PC-9 (cell line): ENCODE data around the gene WFDC1. TPM values are rescaled to one million over a fixed set of nuclear protein-coding genes. Genes with fewer than 3 reads are reported as not detected.

Experiments
- BruUV-seq: library from RNA; stranded (reverse); fragments of 400-500 nt; replicated peaks from 2 replicates; lab custom pipeline; 2021; lab: Mats Ljungman, UMichigan
- CTCF ChIA-PET: fragments of 300-600 bp; sonication (Branson Sonifier 250); formaldehyde crosslinking; loops from one replicate; lab custom pipeline; 2022; ENCODE audit warnings: antibody characterized with exemption; lab: Charles Lee
- POLR2A ChIA-PET: fragments of 300-600 bp; sonication (Branson Sonifier 250); formaldehyde crosslinking; loops from one replicate; lab custom pipeline; 2022; ENCODE audit warnings: antibody characterized with exemption; ENCODE audit not compliant: unreplicated experiment; lab: Charles Lee
- DNase-seq, 2 experiments: peaks; one replicate each; pipeline versions ENCODE4 v3.0.0 to v3.0.0-alpha.2; 2015 to 2022; ENCODE audit warnings: mixed read lengths in 1 of 2
- H2AFZ ChIP-seq: fragments of 200-600 bp; sonication (generic); 2 replicates; pipeline ENCODE4 v1.8.1; 2017; ENCODE audit warnings: antibody characterized with exemption
- H3F3A ChIP-seq: fragments of 200-600 bp; sonication (generic); 2 replicates; pipeline ENCODE4 v1.8.1; 2017; ENCODE audit warnings: antibody characterized with exemption, mild to moderate bottlenecking, low read depth; ENCODE audit not compliant: insufficient read depth
- H3K27ac ChIP-seq: fragments of 200-600 bp; sonication (generic); 2 replicates; pipeline ENCODE4 v1.6.1; 2016; ENCODE audit warnings: mixed run types
- H3K27me3 ChIP-seq: fragments of 200-600 bp; sonication (generic); 2 replicates; pipeline ENCODE4 v1.6.1; 2016; ENCODE audit warnings: low read depth, mixed run types; ENCODE audit not compliant: insufficient read depth
- H3K36me3 ChIP-seq: fragments of 200-600 bp; sonication (generic); 2 replicates; pipeline ENCODE4 v1.6.1; 2016; ENCODE audit warnings: low read depth, mixed run types
- H3K4me1 ChIP-seq: fragments of 200-600 bp; sonication (generic); replicated peaks from 2 replicates; pipeline ENCODE4 v1.6.1; 2016; ENCODE audit warnings: mixed run types; ENCODE audit not compliant: insufficient read depth
- H3K4me2 ChIP-seq: fragments of 200-600 bp; sonication (generic); 2 replicates; pipeline ENCODE4 v1.6.1; 2017; ENCODE audit warnings: mixed run types
- H3K4me3 ChIP-seq: fragments of 200-600 bp; sonication (generic); 2 replicates; pipeline ENCODE4 v1.6.1; 2016; ENCODE audit warnings: mixed run types
- H3K79me2 ChIP-seq: fragments of 200-600 bp; sonication (generic); 2 replicates; pipeline ENCODE4 v1.6.1; 2017; ENCODE audit warnings: low read depth, mixed run types
- H3K9me2 ChIP-seq: fragments of 200-600 bp; sonication (generic); 2 replicates; pipeline ENCODE4 v1.8.1; 2017; ENCODE audit warnings: mild to moderate bottlenecking; ENCODE audit not compliant: insufficient read depth
- H3K9me3 ChIP-seq: fragments of 200-600 bp; sonication (generic); 2 replicates; pipeline ENCODE4 v1.8.1; 2016; ENCODE audit warnings: low read depth; ENCODE audit not compliant: insufficient read depth
- H4K20me1 ChIP-seq: fragments of 200-600 bp; sonication (generic); 2 replicates; pipeline ENCODE4 v1.8.1; 2017; ENCODE audit not compliant: insufficient read depth
- EZH2 ChIP-seq: fragments of 200-600 bp; sonication (generic); IDR thresholded peaks from 2 replicates; pipeline ENCODE4 v1.8.0; 2017; ENCODE audit warnings: antibody characterized with exemption, low read depth
- intact Hi-C: fragments of 100-400 bp; cut with micrococcal nuclease; formaldehyde crosslinking; loops from one replicate; pipeline ENCODE4 v1.10.0; 2022; ENCODE audit not compliant: unreplicated experiment
- total RNA-seq: library from RNA; stranded (reverse); gene quantifications from 2 replicates; pipeline ENCODE4 v1.2.3, GENCODE V29; 2021
- TF ChIP-seq, protein P1 (sequence below): fragments of 200-600 bp; sonication (generic); conservative IDR thresholded peaks from 2 replicates; pipeline ENCODE4 v1.6.1; 2017; ENCODE audit warnings: mixed run types, antibody characterized with exemption, mild to moderate bottlenecking, moderate library complexity

The WFDC1 gene
- total RNA-seq, 1 experiment from 2014 or later = not detected

DNA sequence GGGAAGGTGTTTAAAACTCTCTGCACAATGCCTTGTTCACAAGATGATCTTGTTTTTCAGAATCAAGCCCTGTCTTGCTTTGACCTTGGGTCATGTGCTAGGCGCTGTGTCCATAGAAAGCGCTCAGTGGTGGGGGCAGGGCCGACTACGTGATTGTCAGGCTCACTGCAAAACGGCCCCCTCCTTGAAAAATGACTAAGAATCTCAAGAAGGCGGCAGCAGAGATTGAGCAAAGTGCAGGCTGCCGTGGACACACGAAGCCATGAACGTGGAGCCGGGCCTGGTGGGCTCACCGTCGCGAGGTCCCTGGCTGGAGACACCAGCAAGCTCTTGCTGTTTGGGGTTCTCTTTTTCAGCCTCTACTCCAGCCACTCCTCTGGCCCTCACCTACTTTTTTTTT, 83.9 kb downstream of the WFDC1 start:
- no peak overlapping the region for H3K4me2 ChIP-seq
- no peaks in the 10 kb centered on the region for H3K36me3 ChIP-seq
- H3K4me3 ChIP-seq = no peak overlapping the region
- H3F3A ChIP-seq = no peaks in the 10 kb centered on the region
- TF ChIP-seq, protein P1, sequence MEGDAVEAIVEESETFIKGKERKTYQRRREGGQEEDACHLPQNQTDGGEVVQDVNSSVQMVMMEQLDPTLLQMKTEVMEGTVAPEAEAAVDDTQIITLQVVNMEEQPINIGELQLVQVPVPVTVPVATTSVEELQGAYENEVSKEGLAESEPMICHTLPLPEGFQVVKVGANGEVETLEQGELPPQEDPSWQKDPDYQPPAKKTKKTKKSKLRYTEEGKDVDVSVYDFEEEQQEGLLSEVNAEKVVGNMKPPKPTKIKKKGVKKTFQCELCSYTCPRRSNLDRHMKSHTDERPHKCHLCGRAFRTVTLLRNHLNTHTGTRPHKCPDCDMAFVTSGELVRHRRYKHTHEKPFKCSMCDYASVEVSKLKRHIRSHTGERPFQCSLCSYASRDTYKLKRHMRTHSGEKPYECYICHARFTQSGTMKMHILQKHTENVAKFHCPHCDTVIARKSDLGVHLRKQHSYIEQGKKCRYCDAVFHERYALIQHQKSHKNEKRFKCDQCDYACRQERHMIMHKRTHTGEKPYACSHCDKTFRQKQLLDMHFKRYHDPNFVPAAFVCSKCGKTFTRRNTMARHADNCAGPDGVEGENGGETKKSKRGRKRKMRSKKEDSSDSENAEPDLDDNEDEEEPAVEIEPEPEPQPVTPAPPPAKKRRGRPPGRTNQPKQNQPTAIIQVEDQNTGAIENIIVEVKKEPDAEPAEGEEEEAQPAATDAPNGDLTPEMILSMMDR = no peak
- no peak for TF ChIP-seq EZH2
- intact Hi-C loops = no loop called here
- ChIA-PET CTCF (no interaction called here), POLR2A (no interaction called here)
- peaks cover 7% of the 10 kb centered on the region; the same call in 1 of the 2 replicates for H4K20me1 ChIP-seq
- H2AFZ ChIP-seq = no peak overlapping the region
- peaks cover 6% of the 10 kb centered on the region for H3K79me2 ChIP-seq
- H3K9me3 ChIP-seq = no peaks in the 10 kb centered on the region
- BruUV-seq = no TSS peak
- peaks cover 12% of the 10 kb centered on the region; the same call in 1 of the 2 replicates for H3K4me1 ChIP-seq
- H3K9me2 ChIP-seq = no peaks in the 10 kb centered on the region
- no peak overlapping the region for H3K27ac ChIP-seq
- no peak for DNase-seq
- H3K27me3 ChIP-seq = no peaks in the 10 kb centered on the region

DNA sequence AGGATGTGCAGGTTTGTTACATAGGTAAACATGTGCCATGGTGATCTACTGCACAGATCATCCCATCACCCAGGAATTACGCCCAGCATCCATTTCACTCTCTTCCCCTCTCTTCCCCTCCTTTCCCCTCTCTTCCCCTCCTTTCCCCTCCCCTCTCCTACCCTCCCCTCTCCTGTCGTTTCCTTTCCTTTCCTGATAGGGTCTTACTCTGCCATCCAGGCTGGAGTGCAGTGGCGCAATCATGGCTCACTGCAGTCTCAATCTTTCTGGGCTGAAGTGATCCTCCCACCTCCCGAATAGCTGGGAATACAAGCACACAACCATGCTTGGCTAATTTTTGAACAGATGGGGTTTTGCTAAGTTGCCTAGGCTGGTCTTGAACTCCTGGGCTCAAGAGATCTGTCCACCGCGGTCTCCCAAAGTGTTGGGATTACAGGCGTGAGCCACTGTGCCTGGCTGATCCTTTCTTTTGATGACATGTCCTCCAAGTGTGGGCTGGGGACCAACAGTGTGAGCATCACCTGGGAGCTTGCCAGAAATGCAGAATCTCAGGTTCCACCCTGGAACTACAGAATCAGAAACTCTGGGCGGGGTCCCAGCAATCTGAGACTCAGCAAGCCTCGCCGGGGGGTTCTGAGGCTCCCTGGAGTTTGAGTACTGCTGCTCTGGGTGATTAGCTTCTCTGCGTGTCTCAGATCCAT, 84.5 kb downstream of the WFDC1 start:
- CTCF ChIA-PET = no interaction called here
- POLR2A ChIA-PET = no interaction called here
- intact Hi-C loops = no loop called here

More for the DNA sequence above, 84.5 kb downstream of the WFDC1 start:
- H3K36me3 ChIP-seq = no peaks in the 10 kb centered on the region
- no peaks in the 10 kb centered on the region for H3K9me2 ChIP-seq
- H3K4me2 ChIP-seq = no peak overlapping the region
- BruUV-seq = no TSS peak
- H3K79me2 ChIP-seq = 0 out of 2 replicates have a peak, but pooled peaks cover 3% of the 10 kb centered on the region
- no peak overlapping the region for H3K27ac ChIP-seq
- peaks cover 12% of the 10 kb centered on the region; the same call in 1 of the 2 replicates for H3K4me1 ChIP-seq
- peaks cover 7% of the 10 kb centered on the region; the same call in 1 of the 2 replicates for H4K20me1 ChIP-seq
- no peaks in the 10 kb centered on the region for H3K9me3 ChIP-seq
- no peak for DNase-seq
- TF ChIP-seq EZH2 = no peak
- TF ChIP-seq, protein P1 = no peak
- no peak overlapping the region for H3K4me3 ChIP-seq
- H3K27me3 ChIP-seq = no peaks in the 10 kb centered on the region
- no peak overlapping the region for H2AFZ ChIP-seq
- H3F3A ChIP-seq = no peaks in the 10 kb centered on the region

Other genes starting within 250 kb of the WFDC1 start
- 80.3 and 96.0 TPM in 2 replicates for gene MBTPS1, start 177.9 kb upstream of the WFDC1 start, total RNA-seq
- 30.5 and 32.1 TPM in 2 replicates for gene HSDL1, start 149.7 kb upstream of the WFDC1 start, total RNA-seq
- 1.2 and 3.9 TPM in 2 replicates for gene DNAAF1, start 149.6 kb upstream of the WFDC1 start, total RNA-seq
- 40.2 and 43.0 TPM in 2 replicates for gene TAF1C, start 107.8 kb upstream of the WFDC1 start, total RNA-seq
- gene ADAD2, start 103.7 kb upstream of the WFDC1 start, total RNA-seq = not detected in 2 replicates
- not detected in 2 replicates for gene KCNG4, start 54.9 kb upstream of the WFDC1 start, total RNA-seq
- 11.9 and 17.2 TPM in 2 replicates for gene ATP2C2, start 73.7 kb downstream of the WFDC1 start, total RNA-seq
- gene MEAK7, start 209.8 kb downstream of the WFDC1 start, total RNA-seq = 73.4 and 74.6 TPM in 2 replicates